K562 (cell line): ENCODE data around the gene LUZP1. TPM values are rescaled to one million over a fixed set of nuclear protein-coding genes. Genes with fewer than 3 reads are reported as not detected.

ENCODE experiments used
- ATAC-seq: fragments of 200-7000 bp; cut with Tn5 transposase; 3 replicates; pipeline ENCODE4 v1.9.1; 2020; ENCODE audit warnings: moderate library complexity
- BruUV-seq: library from RNA; stranded (reverse); fragments of 400-500 nt; replicated peaks from 2 replicates; lab custom pipeline; 2021; lab: Mats Ljungman, UMichigan
- CTCF ChIA-PET: fragments of 300-600 bp; formaldehyde crosslinking; extraction: SDS; loops from one replicate; lab custom pipeline; 2021; ENCODE audit warnings: low intra/inter-chr PET ratio; lab: Yijun Ruan, JAX
- POLR2A ChIA-PET: fragments of 300-600, 350-650 bp; sonication (Branson Sonifier 250); formaldehyde crosslinking; extraction: SDS; loops from one replicate; lab custom pipeline; 2021; ENCODE audit warnings: antibody characterized with exemption, inconsistent platforms; lab: Yijun Ruan, JAX
- DNase-seq, 4 experiments: peaks; one replicate each; pipeline versions ENCODE4 v3.0.0 to v3.0.0-alpha.2; 2011 to 2018; ENCODE audit warnings: low spot score in 3 of 4, mixed read lengths in 3 of 4; ENCODE audit errors: extremely low read depth in 1 of 4
- FAIRE-seq: peaks from 2 replicates; lab custom pipeline; 2011; peaks lifted over from hg19 to GRCh38; lab: Jason Lieb, UNC
- H2AFZ ChIP-seq: 2 replicates; pipeline ENCODE4 v1.6.0; 2011; ENCODE audit warnings: low read depth, low read length, control low read depth, inconsistent platforms
- H3K27ac ChIP-seq: fragments of 200-600 bp; 3 replicates; pipeline ENCODE4 v1.8.0; 2011; ENCODE audit warnings: low read depth, mild to moderate bottlenecking, control low read depth, inconsistent platforms, low read length, moderate library complexity, mixed read lengths; ENCODE audit errors: extremely low read depth
- H3K27me3 ChIP-seq, 2 experiments: fragments of 300-600 bp in 1 of 2; 2 replicates in 1 of 2; 3 replicates in 1 of 2; pipeline versions ENCODE4 v1.6.0 to v1.8.0; 2011; ENCODE audit warnings: inconsistent platforms in 2 of 2, low read length in 2 of 2, mild to moderate bottlenecking in 1 of 2, mixed read lengths in 1 of 2, moderate library complexity in 1 of 2; ENCODE audit not compliant: control insufficient read depth in 2 of 2, insufficient read depth in 2 of 2
- H3K36me3 ChIP-seq: fragments of 300-600 bp; 3 replicates; pipeline ENCODE4 v1.8.0; 2011; ENCODE audit warnings: mild to moderate bottlenecking, low read length, inconsistent platforms; ENCODE audit not compliant: control insufficient read depth, insufficient read depth
- H3K4me1 ChIP-seq, 2 experiments: fragments of 200-600 bp in 1 of 2; replicated peaks in 1 of 2; 2 replicates in 1 of 2; 3 replicates in 1 of 2; pipeline versions ENCODE4 v1.5.1 to v1.8.0; 2011; ENCODE audit warnings: inconsistent platforms in 2 of 2, low read length in 2 of 2, mild to moderate bottlenecking in 1 of 2, mixed read lengths in 1 of 2, moderate library complexity in 1 of 2; ENCODE audit not compliant: control insufficient read depth in 2 of 2, insufficient read depth in 2 of 2
- H3K4me2 ChIP-seq: 2 replicates; pipeline ENCODE4 v1.6.1; 2011; ENCODE audit warnings: low read length, control low read depth, inconsistent platforms, mixed read lengths; ENCODE audit not compliant: insufficient read depth
- H3K4me3 ChIP-seq: fragments of 200-600 bp; sonication (generic), shearing (Covaris generic); 2 replicates; pipeline ENCODE4 v1.5.1; 2016; ENCODE audit warnings: control low read depth, inconsistent platforms
- H3K79me2 ChIP-seq: fragments of 200-600 bp; 3 replicates; pipeline ENCODE4 v1.8.0; 2011; ENCODE audit warnings: low read length, inconsistent platforms; ENCODE audit not compliant: control insufficient read depth, insufficient read depth
- H3K9ac ChIP-seq, 2 experiments: 2 replicates each; pipeline versions ENCODE4 v1.6.0 to v1.6.1; 2011; ENCODE audit warnings: low read depth in 2 of 2, low read length in 2 of 2, control low read depth in 1 of 2, inconsistent platforms in 1 of 2, mild to moderate bottlenecking in 1 of 2, mixed read lengths in 1 of 2; ENCODE audit not compliant: insufficient read depth in 1 of 2
- H3K9me1 ChIP-seq: one replicate; pipeline ENCODE4 v1.6.0; 2011; ENCODE audit warnings: inconsistent platforms, mild to moderate bottlenecking, low read length, moderate library complexity; ENCODE audit not compliant: control insufficient read depth, insufficient read depth
- H3K9me3 ChIP-seq: replicated peaks from 2 replicates; pipeline ENCODE4 v1.5.1; 2011; ENCODE audit warnings: low read depth, low read length, inconsistent platforms; ENCODE audit not compliant: control insufficient read depth, insufficient read depth
- H4K20me1 ChIP-seq: replicated peaks from 2 replicates; pipeline ENCODE4 v1.6.1; 2011; ENCODE audit warnings: low read length, inconsistent platforms, mixed read lengths; ENCODE audit not compliant: control insufficient read depth, insufficient read depth
- FOXK2 ChIP-seq, 2 experiments: fragments of 450-650 bp; IDR thresholded peaks in 1 of 2; conservative IDR thresholded peaks in 1 of 2; 2 replicates each; pipeline ENCODE4 v1.6.1; 2016; ENCODE audit warnings: low read depth in 2 of 2, mild to moderate bottlenecking in 1 of 2
- LARP7 ChIP-seq: fragments of 450-650 bp; IDR thresholded peaks from 2 replicates; pipeline ENCODE4 v1.6.1; 2016
- NCOR1 ChIP-seq: fragments of 450-650 bp; IDR thresholded peaks from 2 replicates; pipeline ENCODE4 v1.6.1; 2016; ENCODE audit warnings: mild to moderate bottlenecking, moderate library complexity
- NONO ChIP-seq, 2 experiments: fragments of 200-400 bp in 1 of 2; fragments of 450-650 bp in 1 of 2; formaldehyde crosslinking in 1 of 2; IDR thresholded peaks; 2 replicates each; pipeline ENCODE4 v1.6.1; 2017; ENCODE audit warnings: low read depth in 2 of 2, mild to moderate bottlenecking in 2 of 2, moderate library complexity in 2 of 2, low read length in 1 of 2
- RBFOX2 ChIP-seq: fragments of 200-400 bp; formaldehyde crosslinking; IDR thresholded peaks from 2 replicates; pipeline ENCODE4 v1.6.1; 2017; ENCODE audit warnings: low read depth, mild to moderate bottlenecking, low read length, moderate library complexity
- SMAD1 ChIP-seq: fragments of 150-350 bp; IDR thresholded peaks from 2 replicates; pipeline ENCODE4 v1.6.1; 2014; ENCODE audit warnings: low read length, low read depth; ENCODE audit not compliant: partially characterized antibody
- ZBTB17 ChIP-seq: fragments of 450-650 bp; formaldehyde crosslinking; IDR thresholded peaks from 2 replicates; pipeline ENCODE4 v1.4.0; 2020; ENCODE audit warnings: mild to moderate bottlenecking
- WGBS: fragments of 100-300 bp; shearing (Covaris generic); methylation state at CpG from one replicate; pipeline ENCODE4 v1.1.6; 2016; ENCODE audit warnings: low coverage, mixed read lengths; ENCODE audit not compliant: insufficient coverage; ENCODE audit errors: missing lambda C conversion rate; 5-methylcytosine and 5-hydroxymethylcytosine counted together
- in situ Hi-C: fragments of 300-500 bp; cut with MboI; formaldehyde crosslinking; loops from 4 replicates; pipeline ENCODE4 v1.15.0; 2018; ENCODE audit warnings: inconsistent platforms, mixed read lengths
- intact Hi-C: fragments of 100-400 bp; cut with micrococcal nuclease; formaldehyde crosslinking; loops from 2 replicates; pipeline ENCODE4 v1.14.2; 2022
- polyA plus RNA-seq, 8 experiments: library from polyadenylated mRNA; depleted of rRNA in 4 of 8; stranded (reverse) in 5 of 8; unstranded in 3 of 8; fragments of >200 nt; fragmentation: Nextera tagmentation in 2 of 8; fragmentation: Illumina TruSeq in 1 of 8; extraction: Ambion mirVana in 2 of 8; extraction: Trizol in 1 of 8; gene quantifications; 2 replicates each; pipeline versions ENCODE4 v1.2.1 to v1.2.3, GENCODE V29; 2011 to 2014; ENCODE audit warnings: inconsistent platforms in 1 of 8, missing spikeins in 1 of 8
- total RNA-seq, 7 experiments: library from RNA; depleted of rRNA in 6 of 7; stranded (reverse); fragments of >200 nt in 6 of 7; fragmentation: Illumina TruSeq in 2 of 7; extraction: Trizol in 2 of 7; gene quantifications; 2 replicates each; pipeline versions ENCODE4 v1.2.1 to v1.2.3, GENCODE V29; 2011 to 2021; ENCODE audit warnings: low replicate concordance in 1 of 7
- TF ChIP-seq, protein P1 (sequence below): fragments of 250-450 bp; sonication (Bioruptor Pico); IDR thresholded peaks from 2 replicates; pipeline ENCODE4 v1.5.1; 2021; ENCODE audit warnings: mild to moderate bottlenecking

The LUZP1 gene
- total and polyA plus RNA-seq, 9 of the 15 experiments (the other 6 are each of a cell fraction or from before 2014, with no cell fraction given), result 6.5 to 19.1 (median 12.4) TPM

DNA sequence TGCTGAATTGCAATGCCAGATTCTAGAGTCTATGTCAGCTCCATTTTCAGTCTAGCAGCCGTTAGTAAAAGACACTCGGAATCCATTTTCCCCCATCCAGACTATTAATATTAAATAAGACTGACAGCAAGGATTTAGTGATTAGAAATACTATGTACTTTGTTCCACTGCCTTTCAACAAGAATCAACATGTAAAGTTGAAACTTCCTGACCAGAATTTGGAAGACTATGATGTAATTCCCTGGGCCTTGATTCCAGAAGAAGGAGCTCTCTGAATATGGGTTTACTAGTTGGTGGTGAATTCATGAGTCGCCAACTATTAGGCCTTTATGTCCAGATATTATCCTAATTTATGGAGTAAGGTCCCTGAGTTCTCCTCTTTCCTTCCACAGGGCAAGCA lies 124.6 kb downstream of the LUZP1 start:
- no TSS peak for BruUV-seq
- no peak overlapping the region for H3K4me3 ChIP-seq
- H3K9me3 ChIP-seq, result no peaks in the 10 kb centered on the region
- in situ Hi-C loops (no loop called here), intact Hi-C loops (no loop called here)
- FAIRE-seq, result no peak
- no peaks in the 10 kb centered on the region for H3K9me1 ChIP-seq
- ChIA-PET CTCF (no interaction called here), POLR2A (interaction anchor here (1.0 to 1.4 kb wide), 4 partner anchors 10 to 20 kb away, joined by 3 to 5 read pairs (median 4); no protein-coding TSS in a partner anchor)
- DNase-seq, result no peak
- H2AFZ ChIP-seq, result no peak overlapping the region
- no peaks in the 10 kb centered on the region for H3K27me3 ChIP-seq
- ATAC-seq, result no peak
- H3K4me2 ChIP-seq, result no peak overlapping the region
- TF ChIP-seq SMAD1 (no peak), LARP7 (no peak), NCOR1 (no peak), ZBTB17 (CRISPR knock-in tag) (no peak), NONO (IDR thresholded peaks at IDR 0.05; ENCODE audit: low read depth in 2 of 2, low read length in 1 of 2) (no peak), FOXK2 (conservative IDR thresholded peaks at IDR 0.05 in 1 of 2, IDR thresholded peaks at IDR 0.05 in 1 of 2; ENCODE audit: low read depth in 2 of 2) (no peak), RBFOX2 (no peak)
- TF ChIP-seq, protein P1, sequence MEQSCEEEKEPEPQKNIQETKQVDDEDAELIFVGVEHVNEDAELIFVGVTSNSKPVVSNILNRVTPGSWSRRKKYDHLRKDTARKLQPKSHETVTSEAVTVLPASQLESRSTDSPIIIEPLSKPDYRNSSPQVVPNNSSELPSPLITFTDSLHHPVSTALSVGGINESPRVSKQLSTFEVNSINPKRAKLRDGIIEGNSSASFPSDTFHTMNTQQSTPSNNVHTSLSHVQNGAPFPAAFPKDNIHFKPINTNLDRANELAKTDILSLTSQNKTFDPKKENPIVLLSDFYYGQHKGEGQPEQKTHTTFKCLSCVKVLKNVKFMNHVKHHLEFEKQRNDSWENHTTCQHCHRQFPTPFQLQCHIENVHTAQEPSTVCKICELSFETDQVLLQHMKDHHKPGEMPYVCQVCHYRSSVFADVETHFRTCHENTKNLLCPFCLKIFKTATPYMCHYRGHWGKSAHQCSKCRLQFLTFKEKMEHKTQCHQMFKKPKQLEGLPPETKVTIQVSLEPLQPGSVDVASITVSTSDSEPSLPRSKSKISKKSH (CRISPR knock-in tag), result no peak
- H4K20me1 ChIP-seq, result peaks cover 5% of the 10 kb centered on the region; the same call in 1 of the 2 replicates
- WGBS, result 92% methylated on average over 3 of the region's 3 CpGs
- no peak overlapping the region for H3K9ac ChIP-seq
- peaks cover 35% of the 10 kb centered on the region for H3K36me3 ChIP-seq
- no peak overlapping the region for H3K27ac ChIP-seq
- 0 out of 5 replicates have a peak, but pooled peaks cover 0 to 4% of the 10 kb centered on the region in 2 experiments for H3K4me1 ChIP-seq
- H3K79me2 ChIP-seq, result peaks cover 86% of the 10 kb centered on the region
